HepG2 (cell line): ENCODE results near the gene THBS2. TPM values are rescaled to one million over a fixed set of nuclear protein-coding genes. Genes with fewer than 3 reads are reported as not detected.

ENCODE experiments used
- ADNP ChIP-seq: sonication (generic); formaldehyde crosslinking; IDR thresholded peaks from 2 replicates; pipeline ENCODE4 v1.4.0; 2020; ENCODE audit warnings: missing genetic modification reagents
- ARNTL ChIP-seq: sonication (generic); formaldehyde crosslinking; IDR thresholded peaks from 2 replicates; pipeline ENCODE4 v1.4.0; 2020; ENCODE audit warnings: mild to moderate bottlenecking, missing genetic modification reagents
- CBX5 ChIP-seq: sonication (generic); formaldehyde crosslinking; IDR thresholded peaks from 2 replicates; pipeline ENCODE4 v1.4.0; 2020; ENCODE audit warnings: missing genetic modification reagents, borderline replicate concordance
- CCAR2 ChIP-seq: fragments of 200-400 bp; formaldehyde crosslinking; optimal IDR thresholded peaks from 2 replicates; pipeline ENCODE3; 2018; ENCODE audit warnings: low read depth, mild to moderate bottlenecking, low read length, moderate library complexity
- DRAP1 ChIP-seq: IDR thresholded peaks from 2 replicates; pipeline ENCODE4 v1.6.1; 2016; ENCODE audit warnings: missing genetic modification reagents, missing compliant biosample characterization
- ETS1 ChIP-seq: sonication (generic); formaldehyde crosslinking; IDR thresholded peaks from 2 replicates; pipeline ENCODE4 v1.4.0; 2020; ENCODE audit warnings: missing genetic modification reagents
- HMG20B ChIP-seq: conservative IDR thresholded peaks from 2 replicates; pipeline ENCODE4 v1.6.1; 2016; ENCODE audit warnings: missing genetic modification reagents, missing compliant biosample characterization
- HNF4A ChIP-seq: sonication (generic); formaldehyde crosslinking; IDR thresholded peaks from 2 replicates; pipeline ENCODE4 v1.4.0; 2020; ENCODE audit warnings: missing genetic modification reagents
- KDM4B ChIP-seq: sonication (generic); formaldehyde crosslinking; IDR thresholded peaks from 2 replicates; pipeline ENCODE4 v1.4.0; 2020; ENCODE audit warnings: missing genetic modification reagents
- MXI1 ChIP-seq: IDR thresholded peaks from 3 replicates; pipeline ENCODE4 v1.6.1; 2012; ENCODE audit warnings: low read depth, low read length, inconsistent platforms, borderline replicate concordance
- NCOA2 ChIP-seq: sonication (generic); formaldehyde crosslinking; IDR thresholded peaks from 2 replicates; pipeline ENCODE4 v1.8.0; 2022; ENCODE audit warnings: inconsistent platforms
- PATZ1 ChIP-seq: sonication (generic); formaldehyde crosslinking; IDR thresholded peaks from 2 replicates; pipeline ENCODE4 v1.4.0; 2020; ENCODE audit warnings: missing genetic modification reagents
- RARA ChIP-seq: IDR thresholded peaks from 2 replicates; pipeline ENCODE4 v1.6.1; 2016; ENCODE audit warnings: missing genetic modification reagents, missing compliant biosample characterization
- SAP130 ChIP-seq: IDR thresholded peaks from 2 replicates; pipeline ENCODE4 v1.6.1; 2016; ENCODE audit warnings: low read depth
- SATB2 ChIP-seq: sonication (generic); formaldehyde crosslinking; IDR thresholded peaks from 2 replicates; pipeline ENCODE4 v1.5.0; 2020; ENCODE audit warnings: missing genetic modification reagents
- SOX13 ChIP-seq, 3 experiments: fragments of 450-650 bp in 1 of 3; sonication (generic) in 1 of 3; formaldehyde crosslinking in 1 of 3; IDR thresholded peaks in 2 of 3; conservative IDR thresholded peaks in 1 of 3; 2 replicates each; pipeline versions ENCODE4 v1.5.0 to v1.6.1; 2016 to 2020; ENCODE audit warnings: antibody characterized with exemption in 1 of 3, mild to moderate bottlenecking in 1 of 3, missing compliant biosample characterization in 1 of 3, missing genetic modification reagents in 1 of 3, moderate library complexity in 1 of 3
- ZBTB34 ChIP-seq: sonication (generic); formaldehyde crosslinking; IDR thresholded peaks from 2 replicates; pipeline ENCODE4 v1.8.0; 2022; ENCODE audit warnings: mild to moderate bottlenecking, missing genetic modification reagents
- ZKSCAN1 ChIP-seq: fragments of 150-350 bp; IDR thresholded peaks from 2 replicates; pipeline ENCODE4 v1.6.1; 2014; ENCODE audit warnings: low read length
- ZNF614 ChIP-seq: IDR thresholded peaks from 2 replicates; pipeline ENCODE4 v1.6.1; 2018; ENCODE audit warnings: missing biosample characterization, missing genetic modification reagents, inconsistent platforms, borderline replicate concordance
- ZNF687 ChIP-seq: sonication (generic); formaldehyde crosslinking; IDR thresholded peaks from 2 replicates; pipeline ENCODE4 v1.5.1; 2020; ENCODE audit warnings: mild to moderate bottlenecking, missing genetic modification reagents, moderate library complexity
- polyA plus RNA-seq, 8 experiments: library from polyadenylated mRNA; depleted of rRNA in 3 of 8; stranded (reverse) in 7 of 8; unstranded in 1 of 8; fragments of >200 nt; fragmentation: Illumina TruSeq in 4 of 8; extraction: Trizol in 4 of 8; gene quantifications; 2 replicates each; pipeline versions ENCODE4 v1.2.1 to v1.2.3, GENCODE V29; 2011 to 2016; ENCODE audit warnings: low read depth in 4 of 8, missing spikeins in 1 of 8, mixed read lengths in 1 of 8; ENCODE audit not compliant: insufficient read depth in 1 of 8
- total RNA-seq, 5 experiments: library from RNA; depleted of rRNA; stranded (reverse); fragments of >200 nt; fragmentation: Illumina TruSeq; extraction: Trizol; gene quantifications; 2 replicates each; pipeline ENCODE4 v1.2.3, GENCODE V29; 2016; ENCODE audit warnings: low read depth in 1 of 5

THBS2 gene
- total and polyA plus RNA-seq, 2 of the 13 experiments (the other 11 are each of a cell fraction or from before 2014, with no cell fraction given): 0.12 to 0.15 TPM

GRCh38 chr6:169291646-169292337 lies 38.1 kb upstream of the THBS2 start (continued):
- TF ChIP-seq ZNF687 (CRISPR knock-in tag): no peak
- TF ChIP-seq CBX5 (CRISPR knock-in tag): peak; percentile 61; the same call in 1 of the 2 replicates
- 0 out of 2 replicates have a peak, but pooled peaks have one; percentile 27 for TF ChIP-seq HNF4A (CRISPR knock-in tag)
- no peak for TF ChIP-seq MXI1
- TF ChIP-seq SAP130 (CRISPR knock-in tag): peak; percentile 24; the same call in 1 of the 2 replicates
- TF ChIP-seq ETS1 (CRISPR knock-in tag): no peak
- peak; percentile 47 for TF ChIP-seq NCOA2 (CRISPR knock-in tag)
- 0 out of 2 replicates have a peak, but pooled peaks have one; percentile 10 for TF ChIP-seq ZBTB34
- peak; percentile 15; the same call in 1 of the 2 replicates for TF ChIP-seq PATZ1 (CRISPR knock-in tag)
- TF ChIP-seq CCAR2: peak; percentile 23
- TF ChIP-seq ZKSCAN1: no peak
- 0 out of 2 replicates have a peak, but pooled peaks have one; percentile 26 for TF ChIP-seq HMG20B
- no peak for TF ChIP-seq ADNP
- TF ChIP-seq DRAP1: peak; percentile 46; the same call in 1 of the 2 replicates
- 0 out of 2 replicates have a peak, but pooled peaks have one; percentile 15 for TF ChIP-seq SATB2
- TF ChIP-seq KDM4B (CRISPR knock-in tag): 0 out of 2 replicates have a peak, but pooled peaks have one; percentile 14
- TF ChIP-seq SOX13 (IDR thresholded peaks at IDR 0.05): no peak
- TF ChIP-seq SOX13 (CRISPR knock-in tag; conservative IDR thresholded peaks at IDR 0.05 in 1 of 2, IDR thresholded peaks at IDR 0.05 in 1 of 2): 0 out of 4 replicates have a peak, but pooled peaks of 1 of the 2 experiments have one; percentile 32
- peak; percentile 64 for TF ChIP-seq RARA
- 0 out of 2 replicates have a peak, but pooled peaks have one; percentile 37 for TF ChIP-seq ZNF614
- TF ChIP-seq ARNTL: peak; percentile 4; the same call in 1 of the 2 replicates
